Stimulated activated CD8-positive, alpha-beta memory T cell treated with anti-CD3 and anti-CD28 coated beads, Interleukin-4, amount 100 ng/mL, for 24 hours (primary cell): ENCODE measurements around the gene SSX5.
"Not testable (repeated sequence)": the region's sequence is repeated elsewhere in the genome, so short reads cannot be mapped to it uniquely, and the experiment has no call there.

Experiments used
- DNase-seq: peaks from one replicate; pipeline ENCODE4 v3.0.0-alpha.2; 2020; ENCODE audit warnings: low read depth

SSX5 gene, protein sequence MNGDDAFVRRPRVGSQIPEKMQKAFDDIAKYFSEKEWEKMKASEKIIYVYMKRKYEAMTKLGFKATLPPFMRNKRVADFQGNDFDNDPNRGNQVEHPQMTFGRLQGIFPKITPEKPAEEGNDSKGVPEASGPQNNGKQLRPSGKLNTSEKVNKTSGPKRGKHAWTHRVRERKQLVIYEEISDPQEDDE

DNA sequence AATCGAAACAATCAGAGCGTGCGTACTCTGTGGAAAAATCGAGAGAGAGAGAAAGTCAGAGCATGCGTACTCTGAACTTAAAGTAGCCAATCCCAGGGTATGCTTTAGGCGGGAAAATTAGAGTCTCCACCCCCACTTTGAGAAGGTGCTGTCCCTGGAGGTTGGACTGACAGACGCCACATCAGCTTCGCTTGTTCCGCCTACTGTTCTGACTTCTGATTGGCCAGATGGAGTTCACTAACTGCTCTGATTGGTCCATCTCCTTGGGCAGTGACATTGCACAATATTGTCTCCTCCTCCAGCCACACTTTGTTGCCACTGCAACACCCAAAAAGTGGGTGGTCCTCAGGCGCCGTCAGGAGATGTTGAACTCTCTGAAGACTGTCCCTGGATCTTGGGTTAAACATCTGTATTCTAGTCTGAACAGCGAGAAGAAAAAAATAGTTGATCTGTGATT is at the start of gene SSX5:
TSS of gene SSX5 (minus strand) at position 51 of the 457 bp plus-strand sequence. CDS start 1,437 bp downstream, outside the sequence.
- DNase-seq: no peak

DNA sequence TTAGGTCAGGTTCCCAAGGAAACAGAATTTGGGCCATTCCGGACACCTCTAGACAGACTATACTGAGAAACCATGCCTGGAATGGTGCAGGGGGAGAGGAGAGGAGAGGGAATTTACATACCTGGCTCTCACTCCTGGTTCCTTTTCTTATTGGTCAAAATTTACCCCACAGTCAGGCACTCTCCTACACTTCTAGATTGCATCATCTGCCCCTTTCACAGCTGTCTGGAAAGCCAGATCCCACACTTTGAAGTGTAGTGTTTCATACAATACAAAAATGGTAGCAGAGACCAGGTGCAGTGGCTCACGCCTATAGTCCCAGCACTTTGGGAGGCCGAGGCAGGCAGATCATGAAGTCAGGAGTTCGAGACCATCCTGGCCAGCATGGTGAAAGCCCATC is 27.6 kb upstream of the SSX5 start:
- not testable (repeated sequence) for DNase-seq

DNA sequence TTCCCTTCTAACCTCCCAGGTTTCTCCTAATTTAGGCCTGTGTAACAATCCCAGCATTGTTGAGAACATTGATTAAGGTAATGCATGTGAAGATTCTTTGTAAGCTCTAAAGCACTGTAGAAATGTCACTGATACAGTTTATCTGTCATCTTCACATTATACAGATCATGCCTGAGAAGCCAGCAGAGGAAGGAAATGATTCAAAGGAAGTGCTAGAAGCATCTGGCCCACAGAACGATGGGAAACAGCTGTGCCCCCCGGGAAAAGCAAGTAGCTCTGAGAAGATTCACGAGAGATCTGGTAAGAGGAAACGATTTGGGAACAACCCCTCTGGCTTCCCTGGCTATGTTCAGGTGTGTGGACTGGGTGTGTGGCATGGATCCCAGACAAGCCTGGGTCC is 17.7 kb upstream of the SSX5 start:
- not testable (repeated sequence) for DNase-seq

DNA sequence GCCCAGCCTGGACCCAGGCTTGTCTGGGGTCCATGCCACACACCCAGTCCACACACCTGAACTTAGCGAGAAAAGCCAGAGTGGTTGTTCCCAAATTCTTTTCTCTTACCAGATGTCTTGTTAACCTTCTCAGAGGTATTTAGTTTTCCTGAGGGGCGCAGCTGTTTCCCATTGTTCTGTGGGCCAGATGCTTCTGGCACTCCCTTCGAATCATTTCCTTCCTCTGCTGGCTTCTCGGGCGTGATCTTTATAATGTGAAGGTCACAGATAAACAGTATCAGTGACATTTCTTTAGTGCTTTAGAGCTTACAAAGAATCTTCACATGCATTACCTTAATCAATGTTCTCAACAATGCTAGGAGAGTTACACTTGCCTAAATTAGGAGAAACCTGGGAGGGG is 6.6 kb downstream of the SSX5 start:
- DNase-seq: not testable (repeated sequence)

DNA sequence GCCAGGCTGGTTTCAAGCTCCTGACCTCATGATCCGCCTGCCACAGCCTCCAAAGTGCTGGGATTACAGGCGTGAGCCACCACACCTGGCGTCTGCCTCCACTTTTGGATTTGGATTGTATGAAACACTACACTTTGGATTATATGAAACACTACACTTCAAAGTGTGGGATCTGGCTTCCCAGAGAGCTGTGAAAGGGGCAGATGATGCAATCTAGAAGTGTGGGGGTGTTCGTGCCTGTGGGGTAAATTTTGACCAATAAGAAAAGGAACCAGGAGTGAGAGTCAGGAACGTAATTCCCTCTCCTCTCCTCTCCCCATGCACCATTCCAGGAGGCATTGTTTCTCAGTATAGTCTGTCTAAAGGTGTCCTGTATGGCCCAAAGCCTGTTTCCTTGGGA is 14.7 kb downstream of the SSX5 start:
- not testable (repeated sequence) for DNase-seq

DNA sequence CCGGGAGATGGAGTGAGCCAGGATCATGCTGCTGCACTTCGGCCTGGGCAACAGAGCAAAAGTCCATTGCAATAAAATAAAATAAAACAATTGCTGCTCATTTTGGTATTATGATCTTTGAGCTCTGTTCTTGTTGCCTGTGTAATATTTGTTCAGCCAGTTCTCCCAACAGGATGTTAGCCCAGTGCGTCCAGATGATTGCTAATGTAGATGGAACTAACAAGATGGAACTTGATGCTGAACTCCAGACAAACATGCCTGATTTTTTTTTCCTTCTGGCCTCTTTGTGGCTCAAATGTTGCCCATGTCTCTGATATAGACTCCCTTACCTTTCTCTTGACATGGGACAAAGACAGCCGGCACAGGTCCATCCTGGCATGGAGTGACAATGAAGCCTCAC is 15.8 kb downstream of the SSX5 start:
- no peak for DNase-seq

DNA sequence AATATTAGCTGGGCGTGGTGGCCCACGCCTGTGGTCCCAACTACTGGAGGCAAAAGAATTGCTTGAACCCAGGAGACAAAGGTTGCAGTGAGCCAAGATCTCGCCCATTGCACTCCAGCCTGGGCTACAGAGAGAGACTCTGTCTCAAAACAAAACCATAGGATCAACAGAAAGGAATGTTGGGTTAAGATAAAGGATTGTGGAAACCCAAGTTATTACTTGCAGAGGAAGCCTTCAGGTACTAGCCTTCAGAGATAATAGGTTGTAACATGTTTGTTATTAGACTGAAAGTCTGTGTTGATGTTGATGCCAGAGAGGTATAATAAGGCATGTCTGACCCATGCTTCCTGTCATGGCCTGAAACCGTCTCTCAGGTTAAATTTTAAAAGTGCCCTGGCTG is 16.9 kb downstream of the SSX5 start:
- DNase-seq: no peak

DNA sequence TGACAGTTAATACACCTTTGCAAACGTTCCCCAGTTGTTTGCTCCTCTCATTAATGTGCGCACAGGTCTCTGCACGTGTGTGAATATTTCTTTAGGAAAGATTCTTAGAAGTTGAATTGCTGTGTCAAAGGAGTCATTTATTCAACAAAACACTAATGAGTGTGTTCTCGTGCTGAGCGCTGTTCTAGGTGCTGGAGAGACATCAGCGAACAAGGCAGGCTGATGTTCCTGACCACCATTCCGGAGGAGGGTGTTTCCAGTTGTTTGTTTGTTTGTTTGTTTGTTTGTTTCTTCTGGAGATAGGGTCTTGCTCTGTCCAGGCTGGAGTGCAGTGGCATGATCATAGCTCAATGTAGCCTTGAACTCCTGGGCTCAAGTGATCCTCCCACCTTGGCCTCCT is 30.3 kb downstream of the SSX5 start:
- DNase-seq: not testable (repeated sequence)

DNA sequence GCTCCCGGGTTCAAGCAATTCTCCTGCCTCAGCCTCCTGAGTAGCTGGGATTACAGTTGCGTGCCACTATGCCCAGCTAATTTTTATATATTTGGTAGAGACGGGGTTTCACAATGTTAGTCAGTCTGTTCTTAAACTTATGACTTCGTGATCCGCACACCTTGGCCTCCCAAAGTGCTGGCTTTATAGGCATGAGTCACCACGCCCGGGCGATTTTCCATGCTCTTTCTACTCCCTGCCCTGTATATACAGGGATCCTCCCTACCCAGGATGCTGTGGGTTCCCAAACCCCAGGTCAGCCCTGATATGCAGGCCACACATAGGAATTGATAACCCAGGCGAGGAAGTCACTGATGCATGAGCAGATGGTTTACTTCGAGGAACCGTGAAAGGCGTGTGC is 31.4 kb downstream of the SSX5 start:
- no peak for DNase-seq

DNA sequence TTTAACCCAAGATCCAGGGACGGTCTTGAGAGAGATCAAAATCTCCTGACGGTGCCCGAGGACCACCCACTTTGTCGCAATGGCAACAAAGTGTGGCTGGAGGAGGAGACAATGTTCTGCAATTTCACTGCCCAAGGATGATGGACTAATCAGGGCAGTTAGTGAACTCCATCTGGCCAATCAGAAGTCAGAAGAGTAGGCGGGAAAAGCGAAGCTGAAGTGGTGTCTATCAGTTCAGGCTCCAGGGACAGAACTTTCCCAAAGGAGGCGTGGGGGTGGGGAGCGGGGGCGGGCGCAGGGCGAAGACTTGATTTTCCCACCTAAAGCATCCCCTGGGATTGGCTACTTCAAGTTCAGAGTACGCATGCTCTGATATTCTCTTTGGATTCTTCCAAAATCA is 40.6 kb downstream of the SSX5 start:
- no peak for DNase-seq

DNA sequence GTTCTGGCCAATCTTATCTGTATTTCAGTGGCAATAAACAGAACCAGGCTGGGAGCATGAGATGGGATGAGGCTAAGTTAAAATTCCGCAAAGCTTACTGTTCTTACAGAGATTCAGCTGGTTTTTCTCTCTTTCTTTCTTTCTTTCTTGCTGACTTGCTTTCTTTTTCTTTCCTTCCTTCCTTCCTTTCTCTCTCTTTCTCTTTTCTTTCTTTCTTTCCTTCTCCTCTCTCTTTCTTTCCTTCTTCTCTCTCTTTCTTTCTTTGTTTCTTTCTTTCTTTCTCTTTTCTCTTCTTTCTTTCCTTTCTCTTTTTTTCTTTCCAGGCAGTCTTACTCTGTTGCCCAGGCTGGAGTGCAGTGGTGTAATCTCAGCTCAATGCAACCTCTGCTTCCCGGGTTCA is 41.8 kb downstream of the SSX5 start:
- DNase-seq: no peak

DNA sequence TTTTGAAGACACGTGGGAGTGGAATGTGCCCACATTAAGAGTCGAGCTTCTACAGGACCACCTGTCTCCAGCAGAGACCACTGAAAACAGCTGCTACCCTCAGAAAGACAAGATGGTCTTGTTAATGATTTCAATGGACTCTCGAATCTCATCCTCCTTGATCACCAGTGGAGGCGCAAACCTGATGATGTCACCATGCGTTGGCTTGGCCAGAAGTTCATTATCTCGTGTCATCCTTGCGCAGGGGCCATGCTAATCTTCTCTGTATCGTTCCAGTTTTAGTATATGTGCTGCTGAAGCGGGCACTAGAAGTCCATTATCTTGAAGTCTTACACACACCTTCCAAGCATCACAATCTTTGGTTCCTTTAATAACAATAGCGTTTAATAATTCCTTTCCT is 42.8 kb downstream of the SSX5 start:
- no peak for DNase-seq

DNA sequence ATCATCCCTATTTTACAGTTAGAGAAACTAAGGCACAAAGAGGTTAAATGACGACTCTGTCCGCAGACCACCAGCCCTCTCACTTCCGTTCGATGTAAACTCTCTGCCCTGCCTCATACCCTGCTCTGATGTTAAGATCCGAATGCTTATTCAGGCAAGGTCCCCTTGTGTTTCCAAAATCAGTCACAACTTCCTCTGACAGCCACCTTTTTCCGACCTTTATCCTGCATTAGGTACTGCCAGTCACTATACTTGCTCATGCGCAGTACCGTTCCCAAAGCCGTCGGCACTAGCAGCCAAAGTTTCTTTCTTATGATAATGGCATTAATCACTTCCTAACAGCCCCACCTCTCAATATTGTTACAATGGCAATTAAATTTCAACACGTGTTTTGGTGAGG is 53.9 kb downstream of the SSX5 start:
- DNase-seq: not testable (repeated sequence)

DNA sequence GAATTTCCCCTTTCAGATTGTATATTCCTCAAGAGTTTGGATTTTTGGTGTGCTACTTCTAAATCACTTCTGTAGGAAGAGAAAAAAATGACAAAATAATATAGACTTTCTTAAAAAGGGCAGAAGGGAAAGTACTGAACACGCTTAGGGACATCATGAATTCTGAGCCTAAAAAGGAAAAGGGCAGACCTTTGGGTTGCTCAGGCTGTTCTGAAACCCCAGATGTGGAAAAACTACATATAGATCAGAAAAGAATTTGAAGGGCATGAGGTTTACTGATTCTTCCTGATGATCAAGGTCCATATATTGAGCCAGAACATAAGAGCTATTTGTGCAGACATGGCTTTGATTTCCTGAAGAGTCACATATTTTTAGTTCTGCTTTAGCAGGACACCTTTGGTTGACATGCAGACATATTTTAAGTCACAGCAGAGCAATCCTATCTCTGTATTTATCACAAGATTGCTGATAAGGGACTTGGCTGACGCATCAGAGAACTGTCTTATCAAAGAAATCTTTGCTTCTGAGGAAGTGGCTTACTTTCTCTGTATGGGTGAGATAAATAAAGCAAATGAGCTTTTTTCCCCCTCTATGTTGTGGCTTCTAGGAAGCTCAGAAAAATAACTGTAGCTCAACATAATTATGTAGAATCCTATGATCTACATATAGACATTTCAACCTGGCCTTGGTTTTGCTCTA is 54.6 kb downstream of the SSX5 start:
- DNase-seq: not testable (repeated sequence)

DNA sequence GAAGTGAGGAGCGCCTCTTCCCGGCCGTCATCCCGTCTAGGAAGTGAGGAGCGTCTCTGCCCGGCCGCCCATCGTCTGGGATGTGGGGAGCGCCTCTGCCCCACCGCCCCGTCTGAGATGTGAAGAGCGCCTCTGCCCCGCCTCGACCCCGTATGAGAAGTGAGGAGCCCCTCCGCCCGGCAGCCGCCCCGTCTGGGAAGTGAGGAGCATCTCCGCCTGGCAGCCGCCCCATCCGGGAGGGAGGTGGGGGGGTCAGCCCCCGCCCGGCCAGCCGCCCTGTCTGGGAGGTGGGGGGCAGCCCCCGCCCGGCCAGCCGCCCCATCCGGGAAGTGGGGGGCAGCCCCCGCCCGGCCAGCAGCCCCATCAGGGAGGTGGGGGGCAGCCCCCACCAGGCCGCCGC is 57.5 kb downstream of the SSX5 start:
- not testable (repeated sequence) for DNase-seq
